IPS-18a (cell line): ENCODE measurements around the gene OPA1.

ENCODE experiments used
- H3K27ac ChIP-seq: one replicate; pipeline ENCODE4 v1.5.1; 2013; ENCODE audit warnings: low read length
- H3K27me3 ChIP-seq: one replicate; pipeline ENCODE4 v1.6.1; 2013; ENCODE audit warnings: mild to moderate bottlenecking, low read length; ENCODE audit not compliant: control insufficient read depth, insufficient read depth
- H3K36me3 ChIP-seq: one replicate; pipeline ENCODE4 v1.6.1; 2013; ENCODE audit warnings: low read depth, low read length; ENCODE audit not compliant: control insufficient read depth
- H3K4me1 ChIP-seq: one replicate; pipeline ENCODE4 v1.6.1; 2013; ENCODE audit warnings: low read depth, low read length; ENCODE audit not compliant: control insufficient read depth
- H3K4me3 ChIP-seq: one replicate; pipeline ENCODE4 v1.5.1; 2013; ENCODE audit warnings: low read length
- H3K9ac ChIP-seq: one replicate; pipeline ENCODE4 v1.6.1; 2013; ENCODE audit warnings: mild to moderate bottlenecking, low read length, moderate library complexity
- H3K9me3 ChIP-seq: one replicate; pipeline ENCODE4 v1.6.1; 2013; ENCODE audit warnings: low read depth, low read length; ENCODE audit not compliant: control insufficient read depth

OPA1 gene

DNA sequence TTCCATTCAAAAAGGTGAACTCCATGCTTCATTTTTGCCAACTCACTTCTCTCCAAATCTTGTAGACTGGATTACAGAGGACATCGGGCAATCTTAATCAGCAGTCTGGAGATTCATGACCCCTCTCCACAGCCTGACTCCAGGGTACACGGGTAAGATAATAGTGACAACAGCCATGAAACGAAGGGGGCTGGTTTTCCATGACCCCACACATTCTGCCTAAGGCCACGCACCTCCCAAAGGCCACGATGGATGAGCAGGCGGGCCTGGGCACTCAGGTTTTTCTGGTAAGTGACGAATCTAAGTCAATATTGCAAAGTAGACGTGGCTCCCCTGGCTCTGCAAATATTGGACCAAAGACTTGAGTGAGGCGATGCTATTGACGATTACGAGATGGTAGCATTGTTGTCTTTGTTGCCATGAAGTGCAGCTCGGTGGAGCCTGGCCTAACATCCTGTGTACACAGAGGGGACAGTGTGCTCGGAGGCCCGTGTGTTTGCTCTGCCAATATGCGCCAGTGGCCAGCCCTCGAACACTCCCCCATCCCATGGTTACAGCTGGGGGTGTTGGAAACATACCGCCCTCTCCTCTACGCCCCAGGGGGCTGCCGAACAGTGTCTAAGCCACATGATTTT lies 119.1 kb downstream of the OPA1 start:
- no peak overlapping the region for H3K4me3 ChIP-seq
- no peak overlapping the region for H3K27ac ChIP-seq
- H3K9ac ChIP-seq, result no peak overlapping the region
- peaks cover 16% of the 10 kb centered on the region for H3K9me3 ChIP-seq
- H3K27me3 ChIP-seq, result peaks cover 9% of the 10 kb centered on the region
- peaks cover 20% of the 10 kb centered on the region for H3K4me1 ChIP-seq
- no peaks in the 10 kb centered on the region for H3K36me3 ChIP-seq

GRCh38 chr3:193712938-193713337 lies 119.9 kb downstream of the OPA1 start:
- no peak overlapping the region for H3K27ac ChIP-seq
- H3K27me3 ChIP-seq, result peaks cover 9% of the 10 kb centered on the region
- no peak overlapping the region for H3K9ac ChIP-seq
- peaks cover 16% of the 10 kb centered on the region for H3K9me3 ChIP-seq
- peaks cover 20% of the 10 kb centered on the region for H3K4me1 ChIP-seq
- H3K4me3 ChIP-seq, result no peak overlapping the region
- H3K36me3 ChIP-seq, result no peaks in the 10 kb centered on the region

GRCh38 chr3:193714523-193715137 lies 121.6 kb downstream of the OPA1 start:
- Histone ChIP-seq H3K4me3 (no peak overlapping the region), H3K36me3 (no peaks in the 10 kb centered on the region), H3K9ac (no peak overlapping the region), H3K27me3 (peaks cover 7% of the 10 kb centered on the region), H3K4me1 (peaks cover 20% of the 10 kb centered on the region), H3K9me3 (peaks cover 16% of the 10 kb centered on the region), H3K27ac (no peak overlapping the region)

DNA sequence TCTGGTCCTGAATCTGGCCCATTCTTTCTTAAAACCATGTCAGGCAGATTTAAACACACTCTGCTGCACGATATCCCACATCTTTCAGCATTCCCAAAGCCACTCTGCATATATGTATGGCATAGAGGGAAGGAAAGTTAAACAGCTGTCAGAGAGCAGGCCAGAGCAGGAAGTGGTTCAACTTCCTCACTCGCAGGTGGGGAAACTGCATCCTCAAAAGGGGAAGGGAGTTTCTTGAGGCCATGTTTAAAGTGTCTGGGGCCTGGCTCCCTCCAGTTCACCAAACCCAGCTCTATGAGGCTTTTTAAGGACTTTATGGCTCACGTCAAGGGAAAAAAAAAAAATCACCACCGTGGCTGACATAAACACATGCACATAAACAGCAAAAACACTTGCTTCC lies 123.1 kb downstream of the OPA1 start:
- Histone ChIP-seq H3K27ac (no peak overlapping the region), H3K9ac (no peak overlapping the region), H3K27me3 (no peaks in the 10 kb centered on the region), H3K36me3 (no peaks in the 10 kb centered on the region), H3K9me3 (peaks cover 19% of the 10 kb centered on the region), H3K4me3 (no peak overlapping the region), H3K4me1 (peaks cover 8% of the 10 kb centered on the region)

GRCh38 chr3:193719735-193720134 lies 126.7 kb downstream of the OPA1 start:
- no peak overlapping the region for H3K27ac ChIP-seq
- no peak overlapping the region for H3K9ac ChIP-seq
- no peaks in the 10 kb centered on the region for H3K27me3 ChIP-seq
- peaks cover 8% of the 10 kb centered on the region for H3K9me3 ChIP-seq
- H3K36me3 ChIP-seq, result no peaks in the 10 kb centered on the region
- H3K4me1 ChIP-seq, result no peaks in the 10 kb centered on the region
- H3K4me3 ChIP-seq, result no peak overlapping the region

GRCh38 chr3:193720169-193720568 lies 127.2 kb downstream of the OPA1 start:
- Histone ChIP-seq H3K36me3 (no peaks in the 10 kb centered on the region), H3K9ac (no peak overlapping the region), H3K27ac (no peak overlapping the region), H3K9me3 (peaks cover 4% of the 10 kb centered on the region), H3K4me1 (no peaks in the 10 kb centered on the region), H3K4me3 (no peak overlapping the region), H3K27me3 (no peaks in the 10 kb centered on the region)

- no peaks in the 10 kb centered on the region for H3K4me1 ChIP-seq
- no peak overlapping the region for H3K9ac ChIP-seq
- no peaks in the 10 kb centered on the region for H3K27me3 ChIP-seq
- H3K9me3 ChIP-seq, result peaks cover 3% of the 10 kb centered on the region
- no peaks in the 10 kb centered on the region for H3K36me3 ChIP-seq
- no peak overlapping the region for H3K27ac ChIP-seq
- H3K4me3 ChIP-seq, result no peak overlapping the region
These were observed 129.6 kb downstream of the OPA1 start for GRCh38 chr3:193722566-193722965.

- Histone ChIP-seq H3K27me3 (no peaks in the 10 kb centered on the region), H3K9ac (no peak overlapping the region)
These were observed 134.1 kb downstream of the OPA1 start for GRCh38 chr3:193727089-193727488.

DNA sequence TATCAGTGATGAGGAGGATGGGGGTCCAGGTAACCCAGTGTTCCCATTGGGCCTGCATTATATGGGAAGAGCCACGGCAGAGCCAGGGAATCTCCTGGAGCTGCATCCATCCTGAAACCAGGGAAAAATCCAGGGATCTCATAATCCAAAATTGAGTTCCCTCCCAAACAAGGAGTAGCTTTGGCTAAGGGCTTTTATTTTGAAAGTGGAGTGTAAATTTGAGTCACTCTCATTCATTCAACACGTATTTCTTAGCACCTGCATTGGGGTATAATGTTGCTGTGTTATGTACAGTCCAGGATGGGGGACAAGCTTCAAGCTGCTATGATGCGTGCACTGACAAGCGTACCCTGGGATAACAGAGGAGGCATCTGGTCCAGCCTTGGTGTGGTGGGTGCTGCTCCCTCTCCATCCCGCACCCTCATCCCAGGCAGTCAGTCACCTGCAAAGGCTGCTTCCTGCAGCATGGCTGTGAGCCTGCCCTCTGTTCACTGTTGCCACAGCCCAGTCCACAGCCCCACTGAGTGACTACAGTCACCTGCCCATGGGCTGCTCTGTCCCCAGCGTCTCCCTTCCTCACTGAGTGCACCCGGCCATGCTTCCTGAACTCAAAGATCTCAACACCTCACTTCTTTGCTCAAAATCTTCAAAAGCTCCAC lies 135.6 kb downstream of the OPA1 start:
- Histone ChIP-seq H3K9me3 (no peaks in the 10 kb centered on the region), H3K4me3 (no peak overlapping the region), H3K27me3 (no peaks in the 10 kb centered on the region), H3K27ac (no peak overlapping the region), H3K36me3 (no peaks in the 10 kb centered on the region), H3K4me1 (peaks cover 14% of the 10 kb centered on the region), H3K9ac (no peak overlapping the region)

More at GRCh38 chr3:193727089-193727488, 134.1 kb downstream of the OPA1 start:
- Histone ChIP-seq H3K9me3 (no peaks in the 10 kb centered on the region), H3K36me3 (no peaks in the 10 kb centered on the region), H3K4me3 (no peak overlapping the region), H3K27ac (no peak overlapping the region), H3K4me1 (peaks cover 14% of the 10 kb centered on the region)

- no peaks in the 10 kb centered on the region for H3K36me3 ChIP-seq
- no peak overlapping the region for H3K4me3 ChIP-seq
- no peak overlapping the region for H3K9ac ChIP-seq
- H3K27me3 ChIP-seq, result no peaks in the 10 kb centered on the region
- no peaks in the 10 kb centered on the region for H3K9me3 ChIP-seq
- H3K27ac ChIP-seq, result no peak overlapping the region
- peaks cover 14% of the 10 kb centered on the region for H3K4me1 ChIP-seq
These were observed 136.1 kb downstream of the OPA1 start for GRCh38 chr3:193729088-193729465.

- H3K36me3 ChIP-seq, result no peaks in the 10 kb centered on the region
- peaks cover 14% of the 10 kb centered on the region for H3K4me1 ChIP-seq
- H3K9me3 ChIP-seq, result no peaks in the 10 kb centered on the region
- no peak overlapping the region for H3K27ac ChIP-seq
- H3K4me3 ChIP-seq, result no peak overlapping the region
- H3K27me3 ChIP-seq, result no peaks in the 10 kb centered on the region
- H3K9ac ChIP-seq, result no peak overlapping the region
These were observed 136.6 kb downstream of the OPA1 start for GRCh38 chr3:193729601-193730000.

GRCh38 chr3:193730511-193730910 lies 137.5 kb downstream of the OPA1 start:
- H3K36me3 ChIP-seq, result no peaks in the 10 kb centered on the region
- H3K4me3 ChIP-seq, result no peak overlapping the region
- no peaks in the 10 kb centered on the region for H3K9me3 ChIP-seq
- H3K27ac ChIP-seq, result no peak overlapping the region
- H3K4me1 ChIP-seq, result peaks cover 14% of the 10 kb centered on the region
- no peaks in the 10 kb centered on the region for H3K27me3 ChIP-seq
- no peak overlapping the region for H3K9ac ChIP-seq
